HG03558 (cell line): Measurements from ENCODE around the gene DTD1.
A peak's percentile ranks its signal among the peaks of the same experiment; 100 is the strongest.

ENCODE experiments used
- ATAC-seq: cut with Tn5 transposase; IDR thresholded peaks from one replicate; pipeline ENCODE4 v1.9.1; 2021; ENCODE audit warnings: moderate number of reproducible peaks; ENCODE audit not compliant: unreplicated experiment; ENCODE audit errors: extremely low read depth

The DTD1 gene, protein sequence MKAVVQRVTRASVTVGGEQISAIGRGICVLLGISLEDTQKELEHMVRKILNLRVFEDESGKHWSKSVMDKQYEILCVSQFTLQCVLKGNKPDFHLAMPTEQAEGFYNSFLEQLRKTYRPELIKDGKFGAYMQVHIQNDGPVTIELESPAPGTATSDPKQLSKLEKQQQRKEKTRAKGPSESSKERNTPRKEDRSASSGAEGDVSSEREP

DNA sequence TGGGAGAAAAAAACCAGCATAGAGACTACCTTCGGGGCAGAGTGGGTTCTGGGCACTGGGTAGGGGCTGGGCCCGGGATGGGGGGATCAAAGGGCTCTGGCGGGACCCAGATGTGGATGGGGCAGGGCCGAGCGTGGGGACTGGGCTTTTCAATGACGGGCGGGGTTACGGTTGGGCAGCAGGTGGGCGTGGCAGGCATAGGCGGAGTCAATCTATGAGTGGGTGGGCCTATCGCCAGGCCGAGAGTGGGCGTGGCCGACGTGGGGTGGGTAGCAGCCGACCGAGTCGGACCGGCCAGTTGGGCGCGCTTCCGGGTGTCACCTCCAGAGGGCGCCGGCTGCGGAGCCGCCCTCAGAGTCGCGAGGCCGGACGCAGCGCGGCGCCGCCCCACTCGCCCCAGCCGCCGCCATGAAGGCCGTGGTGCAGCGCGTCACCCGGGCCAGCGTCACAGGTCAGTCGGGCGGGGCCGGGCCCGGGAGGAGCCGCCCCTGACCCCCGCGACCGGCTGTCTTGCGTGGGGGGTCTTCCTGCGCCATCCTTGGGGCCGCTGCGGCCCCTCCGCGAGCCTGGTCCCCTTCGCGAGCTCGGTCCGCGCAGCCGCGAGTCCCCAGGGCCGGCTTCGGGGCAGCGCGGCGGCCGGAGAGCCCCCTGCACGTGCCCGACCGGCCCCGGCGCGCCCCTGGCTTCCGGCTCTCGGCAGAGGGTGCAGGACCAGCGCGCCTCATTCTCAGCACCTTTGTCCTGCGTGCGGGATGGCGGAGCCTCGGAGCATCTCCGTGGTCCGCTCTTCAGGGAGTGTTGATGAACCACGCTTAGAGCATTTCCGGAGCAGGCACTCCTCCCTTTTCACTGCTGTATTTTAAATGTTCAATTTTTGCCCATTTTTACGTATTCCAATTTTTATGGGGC is at the start of gene DTD1:
Gene DTD1 (plus strand): TSS at position 390 of the 909 bp plus-strand sequence. CDS start 19 bp downstream, at position 409.
- ATAC-seq: peak; percentile 58

DNA sequence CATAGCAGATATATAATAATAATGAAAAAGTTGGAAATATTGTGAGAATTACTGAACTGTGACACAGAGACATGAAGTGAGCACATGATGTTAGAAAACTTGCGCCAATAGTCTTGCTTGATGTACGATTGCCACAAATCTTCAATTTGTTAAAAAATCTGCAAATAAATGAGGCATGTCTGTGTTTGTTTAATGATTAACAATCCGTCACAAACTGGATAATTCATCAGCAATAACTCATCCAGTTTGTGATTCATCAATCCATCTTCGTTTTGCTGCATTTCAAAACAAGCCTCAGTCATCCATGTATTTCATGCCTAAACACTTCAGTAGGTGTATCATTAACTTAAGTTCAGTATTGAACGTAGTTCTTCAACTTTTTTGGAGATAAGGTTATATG is 46.1 kb upstream of the DTD1 start:
- ATAC-seq: no peak

DNA sequence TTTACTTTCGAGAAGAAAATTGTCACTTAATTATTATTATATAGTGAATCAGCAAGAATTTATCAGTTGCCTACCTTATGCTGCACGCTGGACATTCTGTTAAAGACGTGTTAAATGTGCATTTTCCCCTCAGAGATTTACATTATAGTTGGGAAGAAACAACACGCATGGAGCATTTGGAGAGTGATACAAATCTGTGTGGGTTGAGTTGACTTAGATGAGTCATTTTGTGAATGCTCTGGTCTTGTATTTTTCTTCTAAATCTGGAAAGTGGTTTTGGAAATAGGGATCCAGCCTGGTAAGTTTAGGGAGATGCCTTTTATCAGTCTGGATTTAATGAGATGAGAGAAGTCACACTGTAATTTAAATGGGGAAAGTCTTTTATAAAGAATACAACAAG is 44.6 kb upstream of the DTD1 start:
- no peak for ATAC-seq

DNA sequence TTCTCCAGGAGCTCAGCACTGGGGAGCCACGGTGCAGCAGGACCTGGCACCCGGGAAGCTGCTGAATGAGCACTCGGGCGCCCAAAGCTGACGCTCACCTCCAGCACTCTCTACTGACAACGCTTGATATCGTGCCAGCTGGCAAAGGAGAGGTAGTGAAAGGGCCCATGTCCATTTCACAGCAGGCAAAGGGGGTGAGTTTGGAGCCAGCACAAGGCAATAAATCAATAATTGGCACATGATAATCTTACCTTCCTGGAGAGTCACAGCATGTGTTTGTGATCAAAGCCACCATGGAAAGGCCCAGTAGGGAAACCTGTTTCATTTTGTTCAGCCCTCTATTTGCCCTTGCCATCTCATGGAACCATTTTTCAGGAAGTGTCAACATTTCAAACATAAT is 43.9 kb upstream of the DTD1 start:
- ATAC-seq: no peak

DNA sequence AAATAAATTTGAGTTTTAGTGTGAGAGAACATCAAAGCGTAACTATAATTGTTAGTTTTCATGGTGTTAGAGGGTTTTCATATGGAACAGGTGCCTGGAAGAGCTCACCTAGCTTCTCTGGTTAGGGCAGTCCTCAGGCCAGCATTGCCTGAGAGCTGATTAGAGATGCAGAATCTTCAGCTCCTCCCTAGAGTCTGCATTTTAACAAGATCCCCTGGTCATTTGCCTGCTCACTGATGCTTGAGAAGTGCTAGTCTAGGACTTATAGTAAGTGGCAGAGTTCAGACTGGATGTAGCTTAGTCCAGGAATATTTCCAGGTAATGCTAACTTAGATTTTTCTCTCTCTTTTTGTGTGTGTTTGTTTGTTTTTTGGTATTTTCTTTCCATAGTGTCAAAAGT is 42.3 kb upstream of the DTD1 start:
- ATAC-seq: no peak

DNA sequence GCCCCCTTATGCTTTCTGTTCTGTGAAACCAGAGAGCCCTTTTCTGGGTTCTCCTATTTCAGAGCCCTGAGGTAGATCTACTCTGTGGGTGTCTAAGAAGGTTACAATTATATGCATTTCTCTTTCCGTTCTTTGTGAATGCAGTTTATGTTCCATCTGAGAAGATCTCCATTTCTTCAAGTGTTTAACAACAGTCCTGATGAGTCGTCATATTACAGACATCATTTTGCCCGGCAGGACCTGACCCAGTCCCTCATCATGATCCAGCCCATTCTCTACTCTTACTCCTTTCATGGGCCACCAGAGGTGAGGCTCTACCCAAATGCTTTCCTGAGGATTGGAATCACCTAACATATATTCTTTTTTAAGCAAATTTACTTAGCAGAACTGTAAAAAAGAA is 39.4 kb upstream of the DTD1 start:
- ATAC-seq: no peak

DNA sequence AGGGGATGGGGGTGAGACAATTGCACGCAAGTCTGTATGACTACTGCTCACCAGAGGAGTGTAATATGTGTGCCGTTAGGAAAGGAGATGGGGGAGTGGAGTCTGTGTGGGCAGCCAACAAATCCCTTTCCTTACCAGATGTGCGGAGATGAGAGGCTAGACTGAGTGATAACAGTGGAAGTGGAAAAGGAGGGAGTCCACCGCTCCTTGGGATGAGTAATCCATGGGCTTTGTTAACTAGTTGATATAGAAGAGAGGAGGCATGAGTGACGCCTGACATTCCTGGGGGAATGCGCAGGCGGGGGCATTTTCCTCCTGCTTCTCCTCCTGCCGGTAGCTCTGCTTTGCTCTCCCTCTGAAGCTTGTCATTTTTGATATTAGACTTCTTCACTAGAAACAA is 34.1 kb upstream of the DTD1 start:
- no peak for ATAC-seq

DNA sequence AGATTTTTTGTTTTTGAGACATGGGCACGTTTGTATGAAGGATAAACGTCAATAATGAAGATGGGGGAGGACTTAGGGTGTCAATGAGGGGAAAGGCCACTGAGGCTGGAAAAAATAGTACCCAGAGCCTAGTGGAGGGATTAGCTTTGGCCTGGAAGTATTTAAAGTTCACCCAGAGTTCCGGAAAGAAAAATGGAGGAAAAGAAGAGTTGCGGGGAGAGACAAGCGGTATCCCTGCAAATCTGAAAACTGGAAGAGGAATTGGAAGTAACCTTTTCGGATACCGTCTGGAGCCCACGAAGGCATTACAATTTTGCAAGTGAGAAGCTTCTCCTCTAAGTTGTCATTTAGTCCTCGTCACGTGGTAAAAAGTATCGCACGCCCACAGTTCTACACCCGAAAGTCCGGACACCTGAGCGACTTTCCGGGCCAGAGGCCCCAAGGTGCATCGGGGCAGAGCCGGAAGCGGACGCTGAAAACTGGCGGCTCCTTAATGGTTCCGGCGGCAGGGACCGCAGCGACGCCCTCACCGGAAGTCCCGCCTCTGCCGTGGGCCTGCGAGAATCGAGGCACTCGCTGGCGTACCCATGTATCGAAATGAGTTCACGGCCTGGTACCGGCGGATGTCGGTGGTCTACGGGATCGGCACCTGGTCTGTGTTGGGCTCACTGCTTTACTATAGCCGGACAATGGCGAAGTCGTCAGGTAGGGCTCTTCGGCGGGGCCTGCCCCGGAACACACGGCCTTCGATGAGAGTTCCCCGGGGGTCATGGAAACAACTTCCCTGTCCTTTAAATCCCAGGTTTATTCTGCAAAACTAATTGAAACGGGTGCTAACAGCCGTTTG is 20.7 kb upstream of the DTD1 start, which contains the start of gene SMIM26:
Gene SMIM26 (plus strand): TSS at position 541 of the 847 bp plus-strand sequence. CDS start 47 bp downstream, at position 588.
- peak; percentile 96 for ATAC-seq

DNA sequence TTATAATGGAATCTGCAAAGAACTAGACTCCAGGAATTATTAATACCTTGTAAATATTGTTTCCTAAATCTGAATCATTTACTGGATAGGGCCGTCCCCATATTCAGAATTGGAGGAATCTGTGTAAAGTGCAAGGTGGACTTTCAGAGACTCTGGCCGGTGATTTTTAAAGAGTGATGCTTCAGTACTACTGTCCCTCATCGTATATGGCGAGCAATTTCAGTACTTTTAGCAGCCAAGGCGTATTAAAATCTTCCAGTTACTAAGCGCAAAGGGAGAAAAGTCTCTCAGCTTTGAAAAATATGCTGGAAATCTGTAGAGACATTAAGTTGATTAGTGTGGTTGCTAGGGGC is 20.1 kb upstream of the DTD1 start:
- no peak for ATAC-seq

DNA sequence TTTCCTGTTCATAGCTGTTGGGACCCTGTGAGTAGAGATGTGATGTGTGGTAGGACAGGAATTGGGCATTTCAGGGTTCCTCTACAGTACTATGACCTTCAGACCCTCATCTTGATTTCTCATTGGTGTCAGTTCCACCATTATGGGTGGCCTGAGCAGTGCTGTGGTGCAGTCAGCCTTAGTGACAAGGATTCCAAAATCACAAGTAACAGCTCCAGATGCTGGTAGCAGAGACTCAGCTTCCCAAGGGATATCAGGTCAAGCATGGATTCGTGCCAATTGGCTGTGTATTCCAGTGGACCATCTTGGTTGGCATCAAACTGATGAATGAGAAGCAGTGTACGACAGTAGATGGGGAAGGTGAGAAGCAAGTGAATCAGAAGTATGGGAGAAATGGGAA is 16.8 kb upstream of the DTD1 start:
- no peak for ATAC-seq

DNA sequence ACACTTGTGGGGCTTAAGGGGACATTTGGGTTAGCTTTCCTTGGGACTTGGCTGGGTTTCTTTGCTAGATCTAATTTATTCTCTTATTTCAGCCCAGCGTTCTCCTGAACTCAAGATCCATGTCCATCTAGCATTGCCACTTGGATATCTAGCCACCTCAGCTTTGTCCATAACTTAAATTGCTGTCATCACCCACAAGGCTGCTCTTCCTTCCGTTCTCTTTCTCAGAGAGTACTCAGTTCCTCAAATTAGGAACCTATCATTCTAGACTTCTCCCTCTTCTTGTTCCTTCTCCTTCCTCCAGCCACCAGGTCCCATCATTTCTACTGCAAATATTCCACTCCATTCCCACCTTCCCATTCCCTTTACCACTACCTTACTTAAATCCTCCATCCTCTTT is 16.3 kb upstream of the DTD1 start:
- no peak for ATAC-seq

DNA sequence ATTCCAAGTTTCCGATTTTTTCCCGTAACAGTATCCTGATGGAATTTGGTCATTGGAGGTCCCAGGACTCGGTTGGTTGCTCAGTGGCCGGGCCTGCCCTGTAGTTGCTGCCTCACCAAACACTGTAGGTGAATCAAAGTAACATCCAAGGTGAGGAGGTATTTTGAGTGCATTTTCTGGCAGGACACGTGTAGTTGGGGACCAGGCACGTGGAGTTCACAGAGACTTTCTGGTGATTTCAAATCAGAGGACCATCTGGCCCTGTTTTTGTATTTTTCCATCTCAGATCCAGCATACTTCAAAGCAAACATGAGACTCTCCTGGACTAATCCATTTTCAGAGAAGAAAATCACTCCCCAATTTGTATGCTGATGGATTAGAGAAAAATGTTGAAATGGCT is 9.9 kb upstream of the DTD1 start:
- ATAC-seq: no peak

DNA sequence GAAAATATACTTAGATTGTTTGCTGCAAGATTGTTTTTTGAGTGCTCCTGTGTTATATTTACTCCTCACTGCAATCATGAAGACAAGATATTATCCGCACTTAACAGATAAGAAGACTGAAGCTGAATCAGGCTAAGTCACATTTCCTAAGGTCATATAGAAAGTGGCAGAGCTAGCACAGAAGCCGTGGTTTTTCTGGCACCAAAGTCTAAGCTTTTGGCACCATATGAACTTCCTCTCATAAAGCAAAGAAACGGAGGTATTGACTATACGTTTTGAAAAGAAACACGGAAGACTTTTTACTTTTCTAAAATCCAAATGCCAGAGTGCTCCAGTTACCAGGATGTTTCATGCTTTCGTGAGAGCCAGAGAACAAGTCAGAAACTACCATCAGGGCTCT is 9.3 kb upstream of the DTD1 start:
- ATAC-seq: no peak

DNA sequence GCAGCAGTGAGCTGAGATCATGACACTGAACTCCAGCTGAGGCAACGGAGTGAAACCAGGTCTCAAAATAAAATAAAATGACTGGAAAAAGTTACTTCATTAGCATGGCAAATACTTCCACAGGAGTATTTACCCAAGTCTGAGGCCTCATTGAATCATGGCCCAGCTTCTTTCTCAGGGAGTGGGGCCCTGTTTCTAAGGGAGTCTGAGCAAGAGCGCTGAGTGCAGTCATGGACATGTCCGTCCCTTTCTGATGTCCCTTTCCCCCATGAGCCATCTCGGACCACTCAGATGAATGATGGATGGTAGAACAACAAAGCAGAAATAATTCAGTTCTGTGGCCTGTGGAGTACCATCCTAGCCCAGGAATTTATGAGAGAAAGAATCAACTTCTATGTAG is 7.8 kb upstream of the DTD1 start:
- ATAC-seq: no peak

DNA sequence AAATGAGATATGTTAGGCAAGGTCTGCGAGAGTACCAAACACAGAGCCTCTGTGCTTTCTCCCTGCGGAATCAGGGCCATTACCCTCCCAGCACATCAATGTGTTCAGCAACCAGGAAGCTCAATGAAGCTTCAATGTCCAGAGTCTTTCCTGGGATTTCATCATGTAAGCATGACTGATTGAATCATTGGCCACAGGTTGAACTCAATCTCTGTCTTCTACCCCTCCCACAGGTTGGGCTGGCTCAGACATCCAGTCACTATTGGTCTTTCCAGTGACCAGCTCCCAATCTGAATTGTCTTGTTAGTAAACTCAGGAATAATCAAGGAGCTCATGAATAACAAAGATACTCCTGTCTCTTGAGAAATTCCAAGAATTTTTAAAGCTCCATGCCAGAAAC is 2.7 kb upstream of the DTD1 start:
- ATAC-seq: no peak

DNA sequence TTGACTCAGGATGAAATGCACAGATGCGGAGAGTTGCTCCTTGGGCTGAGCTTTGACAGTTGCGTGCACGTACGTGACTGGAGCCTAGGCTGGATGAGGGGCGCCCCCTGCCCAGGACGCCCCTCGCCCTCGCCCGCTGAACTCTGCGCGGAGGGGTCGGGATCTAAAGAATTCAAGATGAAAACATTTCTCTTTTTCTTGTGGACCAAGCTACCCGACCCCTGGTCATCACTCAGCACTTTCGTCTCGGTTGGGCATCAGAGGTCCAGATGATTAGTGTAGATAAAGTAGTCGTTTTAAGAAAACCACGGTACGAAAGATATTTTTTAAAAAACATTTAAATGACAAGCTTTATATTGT is 700 bp downstream of the DTD1 start:
- ATAC-seq: no peak

DNA sequence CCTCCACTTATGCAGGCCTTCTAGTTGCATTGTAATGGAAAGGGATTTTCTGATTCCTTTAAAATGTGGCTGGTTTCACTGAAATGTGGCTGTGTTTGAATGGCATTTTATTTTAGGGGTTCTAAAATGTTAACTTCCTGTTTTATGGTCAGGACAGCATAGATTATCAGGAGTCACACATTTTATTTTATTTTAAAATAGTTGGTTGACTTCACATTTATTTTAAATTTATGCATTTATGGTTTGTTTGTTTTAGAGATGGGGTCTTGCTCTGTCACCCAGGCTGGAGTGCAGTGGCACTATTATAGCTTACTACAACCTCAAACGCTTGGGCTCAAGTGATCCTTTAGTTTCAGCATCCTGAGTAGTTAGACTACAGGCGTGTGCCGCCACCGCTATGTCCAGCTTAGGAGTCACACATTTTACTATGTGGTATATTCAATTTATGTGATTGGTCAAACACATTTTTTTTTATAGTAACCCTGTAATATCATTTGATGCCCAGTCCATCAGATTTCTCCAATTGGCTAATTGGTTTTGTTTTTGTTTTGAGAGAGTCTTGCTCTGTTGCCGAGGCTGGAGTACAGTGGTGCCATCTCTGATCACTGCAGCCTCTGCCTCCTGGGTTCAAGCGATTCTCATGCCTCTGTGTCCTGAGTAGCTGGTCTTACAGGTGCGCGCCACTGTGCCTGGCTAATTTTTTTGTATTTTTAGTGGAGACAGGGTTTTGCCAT is 2.3 kb downstream of the DTD1 start:
- no peak for ATAC-seq

DNA sequence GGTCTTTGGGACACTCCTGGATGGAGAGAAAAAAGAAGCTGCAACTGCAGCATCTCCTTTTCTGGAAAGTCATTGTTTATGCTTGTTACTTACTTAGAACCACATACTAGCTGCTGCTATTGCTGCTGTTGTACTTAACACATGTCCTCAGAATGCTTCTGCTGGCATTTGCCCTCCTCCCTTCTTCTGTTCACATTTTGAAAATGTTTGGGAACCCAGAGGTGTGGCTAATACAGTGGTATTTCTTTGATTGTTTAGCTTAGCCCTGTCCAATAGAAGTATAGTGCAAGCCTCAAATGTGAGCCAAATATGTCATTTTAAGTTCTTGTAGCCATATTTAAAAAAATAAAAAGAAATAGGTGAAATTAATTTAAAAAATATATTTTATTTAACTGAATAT is 8.4 kb downstream of the DTD1 start:
- no peak for ATAC-seq

DNA sequence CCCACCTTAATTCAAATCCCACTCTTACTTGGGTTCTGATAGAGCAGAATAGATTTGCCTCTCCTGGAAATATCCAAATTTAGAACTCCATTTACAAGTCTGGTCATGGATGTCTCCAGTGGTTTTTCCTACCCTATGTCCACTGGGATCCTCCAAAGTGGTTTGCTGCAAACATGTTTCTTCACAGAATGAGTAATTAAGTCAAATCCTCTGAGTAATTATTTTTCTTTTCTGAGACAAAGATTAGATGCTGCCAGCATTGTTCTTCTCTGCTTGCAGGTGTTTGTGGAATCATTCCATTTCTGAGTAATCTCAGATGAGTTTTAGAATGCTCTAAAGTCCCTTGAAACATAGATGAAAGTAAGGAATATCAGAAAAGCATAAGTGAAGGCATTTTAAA is 21.9 kb downstream of the DTD1 start:
- no peak for ATAC-seq

DNA sequence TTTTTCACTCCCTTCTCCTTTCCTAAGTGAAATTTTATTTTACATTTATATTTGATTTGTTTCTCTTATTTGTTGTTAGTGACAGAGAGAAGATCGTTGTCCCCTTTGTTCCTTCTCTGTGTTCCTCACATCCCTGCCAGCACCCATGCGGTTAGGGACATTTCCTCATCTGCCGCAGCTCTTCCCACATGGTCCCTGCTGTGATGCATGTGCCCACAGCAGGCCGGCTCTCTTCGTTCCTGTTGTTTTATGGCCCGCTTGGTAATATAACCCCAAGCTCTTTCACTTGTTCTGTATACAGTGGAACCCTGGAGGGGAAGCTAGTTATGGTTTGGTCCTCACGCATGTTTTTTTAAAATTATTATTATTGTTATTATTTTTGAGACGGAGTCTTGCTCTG is 23.6 kb downstream of the DTD1 start:
- no peak for ATAC-seq
